T-helper 2 cell treated with Interferon-gamma antibody and Interleukin-4, amounts not matched to agents 100 ng/mL and 5 ng/mL, for 36 hours (primary cell): ENCODE measurements around the gene SLCO6A1. TPM values are rescaled to one million over a fixed set of nuclear protein-coding genes. Genes with fewer than 3 reads are reported as not detected.

Source experiments
- intact Hi-C: fragments of 100-400 bp; cut with micrococcal nuclease; formaldehyde crosslinking; loops from one replicate; pipeline ENCODE4 v1.15.1; 2023
- total RNA-seq: library from RNA; stranded (reverse); gene quantifications from 2 replicates; pipeline ENCODE4 v1.2.3, GENCODE V29; 2022

The SLCO6A1 gene
- total RNA-seq, 1 donor from 2014 or later, result not detected

DNA sequence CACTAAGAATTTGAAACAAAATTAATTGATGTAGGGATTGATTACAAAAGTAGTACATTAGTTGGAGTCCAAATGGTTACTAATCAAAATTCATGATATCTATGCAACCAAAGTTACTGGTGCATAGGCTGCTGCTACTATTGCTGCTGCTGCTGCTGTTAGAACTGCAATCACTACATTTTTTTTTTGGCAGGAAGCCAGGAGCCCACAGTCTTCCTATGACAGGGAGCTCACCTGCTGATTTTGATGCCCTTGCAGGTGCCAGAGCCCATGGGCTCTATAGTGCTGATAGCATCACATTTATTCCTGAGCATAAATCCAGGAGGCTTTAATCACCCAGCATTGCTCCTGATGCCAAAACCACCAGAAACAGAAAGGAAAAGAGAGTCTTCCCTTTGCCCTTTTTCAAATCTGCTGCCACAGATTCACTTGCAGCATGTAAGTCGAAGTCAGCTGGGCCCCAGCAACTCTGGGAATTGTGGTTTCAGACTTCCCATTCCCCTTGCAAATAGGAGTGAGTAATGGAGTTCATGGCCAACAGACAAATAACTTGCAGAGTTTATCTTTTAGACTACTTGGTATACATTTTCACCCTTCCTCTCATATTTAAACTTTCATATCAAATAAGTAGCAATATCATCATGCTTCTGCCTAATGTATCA lies 17.6 kb downstream of the SLCO6A1 start:
- intact Hi-C loops, result no loop called here

GRCh38 chr5:102453716-102454115 lies 45.1 kb downstream of the SLCO6A1 start:
- intact Hi-C loops, result no loop called here

DNA sequence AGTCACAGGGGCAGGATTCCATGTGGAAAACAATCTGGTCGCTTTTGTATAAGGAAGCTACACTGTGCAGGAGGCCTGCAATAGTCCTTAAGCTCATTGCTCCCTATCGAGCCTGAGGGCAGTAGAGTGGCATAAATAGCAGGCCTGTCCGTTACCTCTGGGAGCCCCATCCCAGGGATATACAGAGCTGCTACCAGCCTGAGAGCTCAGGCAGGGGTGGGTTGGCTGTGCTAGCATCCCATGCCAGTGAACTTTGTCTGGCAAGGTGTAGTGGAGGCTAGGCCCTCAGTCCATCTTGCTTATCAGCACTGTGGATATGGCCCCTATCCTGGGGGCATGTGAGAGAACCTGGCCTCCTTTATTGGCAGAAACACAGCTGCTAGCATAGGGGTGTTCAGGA lies 47.7 kb downstream of the SLCO6A1 start:
- intact Hi-C loops, result no loop called here

DNA sequence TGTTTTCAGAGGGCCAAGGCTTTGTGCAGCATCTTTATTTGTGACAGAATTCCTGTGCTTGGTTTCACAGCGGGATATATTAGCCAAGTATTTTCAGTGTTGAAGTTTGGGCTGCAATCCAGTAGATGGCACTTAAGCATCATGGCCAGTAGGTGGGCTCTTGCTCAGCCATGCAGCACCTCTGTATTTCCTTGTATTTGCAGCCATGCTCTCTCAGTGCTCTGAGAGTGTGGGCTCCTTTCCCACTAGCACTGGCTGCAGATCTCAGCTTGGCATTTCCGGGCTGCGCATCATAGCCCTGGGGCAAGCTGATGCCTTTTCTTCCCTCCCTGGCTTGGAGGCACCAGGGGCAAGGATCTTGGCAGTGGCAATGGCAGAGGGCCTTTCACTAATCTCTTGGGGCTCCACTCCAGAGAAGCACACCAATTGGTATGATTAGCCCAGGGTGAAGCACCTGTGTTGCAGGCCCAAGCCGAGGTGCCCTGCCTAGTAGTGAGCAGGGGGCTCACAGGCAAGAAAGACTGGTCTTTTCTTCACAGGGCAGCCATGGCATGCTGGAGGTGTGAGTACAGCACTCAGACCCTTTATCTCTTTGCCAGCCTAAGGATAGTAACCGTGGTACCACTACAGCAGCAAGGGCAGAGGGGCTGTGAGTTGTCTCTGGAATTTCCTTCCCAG lies 48.3 kb downstream of the SLCO6A1 start:
- intact Hi-C loops, result no loop called here

GRCh38 chr5:102433473-102433872 lies 65.3 kb downstream of the SLCO6A1 start:
- intact Hi-C loops, result no loop called here

DNA sequence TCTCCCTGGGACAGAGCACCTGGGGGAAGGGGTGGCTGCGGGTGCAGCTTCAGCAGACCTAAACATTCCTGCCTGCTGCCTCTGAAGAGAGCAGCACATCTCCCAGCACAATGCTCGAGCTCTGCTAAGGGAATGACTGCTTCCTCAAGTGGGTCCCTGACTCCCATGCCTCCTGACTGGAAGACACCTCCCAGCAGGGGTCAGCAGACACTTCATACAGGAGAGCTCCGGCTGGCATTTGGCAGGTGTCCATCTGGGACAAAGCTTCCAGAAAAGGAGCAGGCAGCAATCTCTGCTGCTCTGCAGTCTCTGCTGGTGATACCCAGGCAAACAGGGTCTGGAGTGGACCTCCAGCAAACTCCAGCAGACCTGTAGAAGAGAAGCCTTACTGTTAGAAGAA lies 77.2 kb downstream of the SLCO6A1 start:
- intact Hi-C loops, result no loop called here

GRCh38 chr5:102418531-102418930 lies 80.3 kb downstream of the SLCO6A1 start:
- intact Hi-C loops, result no loop called here

- intact Hi-C loops, result no loop called here
Measured at GRCh38 chr5:102414448-102414847, 84.4 kb downstream of the SLCO6A1 start.

DNA sequence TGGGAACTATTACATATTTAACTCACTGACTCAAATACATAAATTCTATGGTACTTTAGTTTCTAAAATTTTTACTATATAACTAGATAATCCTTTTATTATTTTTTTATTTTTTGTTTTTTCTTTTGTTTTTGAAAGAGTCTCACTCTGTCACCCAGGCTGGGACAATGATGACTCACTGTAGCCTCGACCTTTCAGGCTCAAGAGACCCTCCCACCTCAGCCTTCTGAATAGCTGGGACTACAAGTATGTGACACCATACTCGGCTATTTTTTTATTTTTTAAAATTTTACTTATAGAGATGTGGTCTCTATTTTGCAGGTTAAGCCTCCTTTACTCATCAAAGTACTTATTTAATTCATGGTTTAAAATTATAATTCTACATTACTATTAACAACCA lies 110.6 kb downstream of the SLCO6A1 start:
- intact Hi-C loops, result no loop called here

DNA sequence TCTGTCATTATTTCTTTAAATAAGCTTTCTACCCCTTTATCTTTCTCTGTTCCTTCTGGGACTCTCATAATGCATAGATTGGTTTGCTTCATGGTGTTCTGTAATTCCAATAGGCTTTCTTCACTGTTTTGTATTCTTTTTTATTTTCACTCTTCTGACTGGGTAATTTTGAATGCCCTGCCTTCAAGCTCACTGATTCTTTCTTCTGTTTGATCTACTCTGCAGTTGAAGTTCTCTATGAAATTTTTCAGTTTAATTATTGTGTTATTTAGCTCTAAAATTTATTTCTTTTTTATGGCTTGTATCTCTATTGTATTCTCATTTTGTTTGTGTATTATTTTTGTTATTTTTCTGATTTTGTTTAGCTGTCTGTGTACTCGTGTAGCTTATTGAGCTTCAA lies 113.4 kb downstream of the SLCO6A1 start:
- intact Hi-C loops, result no loop called here

DNA sequence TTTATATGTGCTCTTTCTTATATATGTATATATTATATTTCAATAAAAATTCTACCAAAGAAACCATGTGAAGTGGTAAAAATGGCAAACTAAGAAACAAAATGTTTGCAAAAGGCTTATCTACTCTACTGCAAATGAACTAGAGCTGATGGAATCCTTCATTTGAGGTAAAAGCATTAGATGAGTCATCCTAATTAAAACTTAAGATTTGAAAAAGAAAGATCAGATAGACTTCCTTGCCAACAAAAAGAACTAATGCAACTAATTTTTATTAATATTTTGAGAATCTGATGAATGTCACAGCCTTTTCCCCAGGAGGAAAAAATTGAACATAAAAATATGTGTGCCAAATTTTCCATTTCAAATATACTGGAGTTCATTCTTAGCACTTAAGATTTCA lies 118.6 kb downstream of the SLCO6A1 start:
- intact Hi-C loops, result no loop called here

- intact Hi-C loops, result no loop called here
Measured at GRCh38 chr5:102375876-102376275, 122.9 kb downstream of the SLCO6A1 start.

- intact Hi-C loops, result no loop called here
Measured at GRCh38 chr5:102375272-102375671, 123.5 kb downstream of the SLCO6A1 start.

GRCh38 chr5:102368392-102368791 lies 130.4 kb downstream of the SLCO6A1 start:
- intact Hi-C loops, result no loop called here

- intact Hi-C loops, result no loop called here
Measured at GRCh38 chr5:102341681-102342288, 157.0 kb downstream of the SLCO6A1 start.

DNA sequence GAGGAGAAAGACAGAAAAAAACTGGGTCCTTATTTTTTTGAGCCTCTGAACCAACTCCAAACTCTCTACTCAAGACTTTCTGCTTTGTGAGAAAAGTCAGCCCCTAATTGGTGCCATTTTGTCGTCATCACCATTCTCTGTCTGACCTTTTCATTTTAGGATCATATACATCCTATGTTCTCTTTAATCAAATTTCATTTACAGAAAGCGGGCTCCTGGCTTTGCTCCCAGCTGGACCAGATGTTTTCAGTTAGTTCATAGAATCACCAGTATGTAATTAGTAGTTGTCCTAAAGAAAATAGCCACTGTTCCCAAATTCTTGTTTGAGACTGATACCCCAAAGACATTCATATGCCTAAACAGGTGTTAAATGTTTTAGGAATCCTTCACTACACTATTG lies 174.1 kb downstream of the SLCO6A1 start:
- intact Hi-C loops, result no loop called here

Other genes starting within 250 kb of the SLCO6A1 start
- 1.8 and 2.0 TPM in 2 replicates for gene SLCO4C1, start 202.7 kb downstream of the SLCO6A1 start, total RNA-seq